AML-193 (cell line): ENCODE results near the gene ANKRD11.
"Not testable (repeated sequence)": the region's sequence is repeated elsewhere in the genome, so short reads cannot be mapped to it uniquely, and the experiment has no call there.

ENCODE experiments used
- DNase-seq, 2 experiments: peaks; one replicate each; lab custom pipeline; 2025; lab: John Stamatoyannopoulos, UW

ANKRD11 gene

DNA sequence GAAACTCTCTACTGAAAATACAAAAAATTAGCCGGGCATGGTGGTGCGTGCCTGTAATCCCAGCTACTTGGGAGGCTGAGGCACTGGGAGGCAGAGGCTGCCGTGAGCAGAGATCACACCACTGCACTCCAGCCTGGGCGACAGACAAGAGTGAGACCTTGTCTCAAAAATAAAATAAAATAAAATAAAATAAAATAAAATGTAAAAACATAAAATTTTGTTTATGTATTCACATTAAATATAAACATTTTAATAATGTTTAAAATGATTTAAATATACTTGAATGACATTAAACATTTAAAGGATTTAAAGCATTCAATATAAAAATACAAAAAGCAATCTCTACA, 160.6 kb downstream of the ANKRD11 start:
- not testable (repeated sequence) for DNase-seq

DNA sequence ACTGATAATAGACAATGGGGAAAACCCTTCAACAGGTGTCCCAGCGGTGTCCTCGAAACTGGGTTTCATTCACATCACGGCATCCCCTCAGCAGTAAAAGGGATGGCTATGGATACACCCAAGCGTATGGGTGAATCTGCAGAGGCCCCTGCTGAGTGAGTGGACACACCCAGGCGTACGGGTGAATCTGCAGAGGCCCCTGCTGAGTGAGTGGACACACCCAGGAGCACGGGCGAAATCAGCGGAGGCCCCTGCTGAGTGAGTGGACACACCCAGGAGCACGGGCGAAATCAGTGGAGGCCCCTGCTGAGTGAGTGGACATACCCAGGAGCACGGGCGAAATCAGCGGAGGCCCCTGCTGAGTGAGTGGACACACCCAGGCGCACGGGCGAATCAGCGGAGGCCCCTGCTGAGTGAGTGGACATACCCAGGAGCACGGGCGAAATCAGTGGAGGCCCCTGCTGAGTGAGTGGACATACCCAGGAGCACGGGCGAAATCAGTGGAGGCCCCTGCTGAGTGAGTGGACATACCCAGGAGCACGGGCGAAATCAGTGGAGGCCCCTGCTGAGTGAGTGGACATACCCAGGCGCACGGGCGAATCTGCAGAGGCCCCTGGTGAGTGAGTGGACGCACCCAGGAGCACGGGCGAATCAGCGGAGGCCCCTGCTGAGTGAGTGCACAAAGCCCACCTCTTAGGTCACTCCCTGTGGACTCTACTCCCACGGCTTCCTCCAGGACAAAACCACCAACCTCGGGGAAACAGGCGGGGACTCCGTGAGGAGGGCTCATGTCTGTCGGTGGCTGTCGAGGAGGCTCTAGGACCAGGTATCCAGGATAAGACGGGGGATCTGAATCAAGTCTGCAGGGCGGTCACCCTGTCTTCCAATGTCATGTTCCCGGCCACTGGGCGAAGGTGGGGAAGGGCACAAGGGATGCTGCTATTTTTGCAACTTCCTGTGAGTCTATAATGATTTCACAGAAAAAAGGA, 161.7 kb downstream of the ANKRD11 start:
- DNase-seq: not testable (repeated sequence)

DNA sequence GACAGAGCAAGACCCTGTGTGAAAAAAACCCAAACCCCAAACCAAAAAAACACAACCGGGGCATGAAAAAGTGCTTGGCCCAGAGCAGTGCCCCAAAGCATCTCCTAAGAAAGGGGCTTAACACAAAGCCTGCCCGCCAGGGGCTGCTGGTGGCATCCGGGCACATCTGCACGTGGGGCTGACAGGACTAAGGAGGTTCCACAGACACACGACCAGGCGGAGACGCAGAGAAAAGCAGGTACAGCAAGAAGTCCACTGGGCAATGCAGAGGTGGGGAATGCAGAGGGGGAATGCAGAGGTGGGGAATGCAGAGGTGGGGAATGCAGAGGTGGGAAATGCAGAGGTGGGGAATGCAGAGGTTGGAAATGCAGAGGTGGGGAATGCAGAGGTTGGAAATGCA, 163.6 kb downstream of the ANKRD11 start:
- no peak for DNase-seq

DNA sequence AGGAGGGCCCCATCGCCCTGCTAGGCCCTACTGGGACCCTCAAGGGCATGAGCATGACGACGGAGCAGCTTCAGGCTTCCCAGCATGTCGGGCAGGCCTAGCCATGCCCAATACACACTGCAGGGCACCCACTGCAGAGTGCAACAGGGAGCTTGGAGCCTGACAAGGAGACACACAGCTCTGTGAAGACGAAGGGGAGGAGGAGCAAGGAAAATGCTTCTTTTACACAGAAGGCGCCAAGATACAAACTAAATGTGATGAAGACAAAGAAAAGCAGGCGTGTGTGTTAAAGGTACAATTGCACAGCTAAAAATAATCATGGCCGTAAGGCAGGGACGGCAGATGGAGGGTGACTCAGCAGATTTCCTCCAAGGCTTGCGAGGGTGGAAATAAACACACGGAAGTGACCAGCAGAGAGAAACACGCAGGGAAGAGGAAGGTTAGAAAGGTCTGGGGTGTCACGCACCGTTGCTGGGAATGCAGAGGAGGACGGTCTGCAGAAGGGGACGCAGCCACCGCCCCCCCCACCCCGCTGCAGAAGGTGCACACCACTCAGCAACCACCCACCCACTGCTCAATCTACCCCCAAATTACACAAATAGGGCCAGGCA, 164.4 kb downstream of the ANKRD11 start:
- peak; percentile 69 to 84 for DNase-seq

DNA sequence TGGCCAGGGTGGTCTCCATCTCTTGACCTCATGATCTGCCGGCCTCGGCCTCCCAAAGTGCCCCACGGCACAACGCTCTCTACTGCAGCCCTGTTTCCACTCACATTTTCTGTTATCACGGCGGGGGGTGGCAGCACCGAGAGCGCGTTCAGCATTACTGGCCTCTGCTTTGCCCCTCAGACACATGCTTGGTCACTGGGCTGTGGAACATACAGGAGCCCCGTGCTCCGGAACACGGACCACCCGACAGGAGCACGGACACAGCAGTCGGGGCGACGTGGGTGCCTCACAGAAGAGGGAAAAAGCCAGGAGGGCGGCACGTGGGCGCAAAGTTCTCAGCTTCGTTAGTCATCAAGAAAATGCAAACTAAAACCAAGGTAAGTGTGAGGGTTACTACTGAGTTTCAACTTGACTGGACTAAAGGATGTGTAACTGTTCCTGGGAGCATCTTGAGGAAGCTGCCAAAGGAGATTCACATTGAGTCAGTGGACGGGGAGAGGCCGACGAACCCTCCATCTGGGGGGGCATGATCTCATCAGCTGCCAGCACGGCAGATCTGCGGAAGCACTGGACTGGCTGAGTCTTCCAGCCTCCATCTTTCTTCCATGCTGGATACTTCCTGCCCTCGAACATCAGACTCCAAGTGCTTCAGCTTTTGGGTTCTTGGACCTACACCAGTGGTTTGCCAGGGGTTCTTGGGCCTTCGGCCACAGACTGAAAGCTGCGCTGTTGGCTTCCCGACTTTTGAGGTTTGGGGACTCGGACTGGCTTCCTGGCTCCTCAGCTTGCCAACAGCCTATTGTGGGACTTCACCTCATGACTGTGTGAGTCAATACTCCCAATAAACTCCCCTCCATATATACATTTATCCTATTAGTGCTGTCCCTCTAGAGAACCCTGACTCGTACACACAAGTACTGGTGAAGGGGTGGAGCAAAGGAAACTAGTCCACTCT, 166.0 kb downstream of the ANKRD11 start:
- DNase-seq: no peak

DNA sequence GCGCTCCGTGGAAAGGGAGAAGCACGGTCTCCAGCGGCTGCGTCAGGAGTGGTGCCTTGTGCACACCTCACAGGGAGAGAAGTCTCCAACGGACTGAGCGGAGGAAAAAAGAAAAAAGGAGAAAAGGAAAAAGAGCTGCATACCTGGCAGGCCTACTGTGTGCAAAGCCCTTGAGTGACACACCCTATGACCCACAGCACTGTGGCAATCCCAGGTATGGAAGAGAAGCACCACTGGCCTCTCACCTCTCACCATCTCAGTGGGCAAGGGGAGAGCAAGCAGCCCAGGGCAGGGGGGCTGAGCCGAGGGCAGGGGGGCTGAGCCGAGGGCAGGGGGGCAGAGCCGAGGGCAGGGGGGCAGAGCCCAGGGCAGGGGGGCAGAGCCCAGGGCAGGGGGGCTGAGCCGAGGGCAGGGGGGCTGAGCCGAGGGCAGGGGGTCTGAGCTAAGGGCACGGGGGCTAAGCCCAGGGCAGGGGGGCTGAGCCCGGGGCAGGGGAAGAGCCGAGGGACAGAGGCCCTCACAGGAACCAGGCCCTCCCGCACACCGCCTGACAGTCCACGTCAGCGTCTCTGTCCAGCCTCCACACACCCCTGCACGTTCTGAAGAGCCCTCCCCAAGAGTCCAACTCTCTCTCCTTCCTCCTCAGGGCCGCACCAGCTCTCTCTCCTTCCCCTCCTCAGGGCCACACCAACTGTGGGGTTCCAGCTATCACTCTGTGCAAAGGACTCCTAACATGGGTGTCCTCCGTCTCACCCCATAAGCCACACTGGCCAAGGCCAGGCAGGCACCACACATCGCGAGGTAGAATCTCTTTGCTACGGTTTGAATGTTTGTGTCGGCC, 167.0 kb downstream of the ANKRD11 start:
- DNase-seq: no peak

DNA sequence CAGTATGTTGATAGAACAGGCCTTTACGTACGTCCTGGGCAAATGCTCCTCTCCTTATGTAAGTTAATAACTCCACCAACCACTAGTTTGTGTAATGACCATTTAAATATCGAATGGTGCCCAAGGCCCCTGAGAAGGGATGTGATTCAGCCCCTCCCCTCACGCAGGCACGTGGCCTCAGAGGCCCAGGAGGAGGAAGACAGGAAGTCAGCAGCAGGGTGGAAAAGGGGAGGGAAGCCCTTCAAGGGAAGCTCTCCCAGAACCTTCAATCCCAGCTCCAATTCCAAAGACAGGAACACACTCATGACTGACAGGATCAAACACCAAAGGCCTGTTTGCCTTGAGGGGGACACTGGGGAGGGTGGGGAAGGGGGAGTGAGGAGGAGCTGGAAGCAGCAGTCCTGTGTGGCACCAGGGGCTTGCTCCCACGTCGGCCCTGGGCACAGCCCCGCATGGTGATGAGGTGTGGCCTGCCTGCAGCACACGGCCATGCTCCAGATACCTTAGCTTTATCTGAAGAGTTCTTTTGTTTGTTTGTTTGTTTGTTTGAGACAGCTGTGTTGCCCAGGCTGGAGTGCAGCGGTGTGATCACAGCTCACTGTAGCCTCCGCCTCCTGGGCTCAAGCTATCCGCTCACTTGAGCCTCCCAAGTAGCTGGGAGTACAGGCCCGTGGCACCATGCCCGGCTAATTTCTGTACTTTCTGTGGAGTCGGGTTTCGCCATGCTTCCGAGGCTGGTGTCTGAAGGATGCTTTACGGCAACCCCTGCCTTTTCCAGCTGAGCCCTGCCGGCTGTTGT, 167.8 kb downstream of the ANKRD11 start:
- no peak for DNase-seq

DNA sequence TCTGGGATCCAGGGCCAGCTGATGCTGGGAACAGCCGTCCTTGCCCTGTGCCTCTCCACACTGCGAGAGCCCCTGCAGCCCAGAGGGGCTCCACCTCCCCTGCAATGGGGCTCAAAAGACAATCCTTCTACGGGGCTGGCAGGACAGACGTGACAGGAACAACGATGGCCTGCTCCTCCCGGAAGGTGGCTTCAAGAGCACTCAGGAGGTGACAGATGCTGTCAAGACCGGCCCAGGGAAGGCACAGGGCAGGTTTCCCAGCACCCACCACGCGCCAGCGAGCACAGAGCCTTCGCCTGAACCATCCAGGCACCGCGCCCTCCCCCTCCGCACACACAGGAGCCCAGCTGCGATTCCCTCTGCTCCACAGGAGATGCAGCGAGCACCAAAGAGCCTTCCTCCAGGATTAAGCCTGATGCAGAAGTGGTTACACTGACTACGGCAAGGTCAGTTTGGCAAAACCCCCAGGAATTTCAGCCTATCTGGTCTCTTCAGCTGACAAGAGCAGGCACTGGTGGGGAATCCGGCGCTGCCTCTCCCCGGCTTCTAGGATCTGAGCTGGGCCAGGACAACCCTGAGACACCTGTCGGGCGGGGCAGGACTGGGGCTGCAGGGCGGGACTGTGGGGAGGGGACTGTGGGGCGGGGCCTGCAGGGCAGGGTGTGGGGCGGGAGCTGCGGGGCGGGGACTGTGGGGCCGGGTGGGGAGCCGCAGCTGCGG, 169.4 kb downstream of the ANKRD11 start:
- no peak for DNase-seq

DNA sequence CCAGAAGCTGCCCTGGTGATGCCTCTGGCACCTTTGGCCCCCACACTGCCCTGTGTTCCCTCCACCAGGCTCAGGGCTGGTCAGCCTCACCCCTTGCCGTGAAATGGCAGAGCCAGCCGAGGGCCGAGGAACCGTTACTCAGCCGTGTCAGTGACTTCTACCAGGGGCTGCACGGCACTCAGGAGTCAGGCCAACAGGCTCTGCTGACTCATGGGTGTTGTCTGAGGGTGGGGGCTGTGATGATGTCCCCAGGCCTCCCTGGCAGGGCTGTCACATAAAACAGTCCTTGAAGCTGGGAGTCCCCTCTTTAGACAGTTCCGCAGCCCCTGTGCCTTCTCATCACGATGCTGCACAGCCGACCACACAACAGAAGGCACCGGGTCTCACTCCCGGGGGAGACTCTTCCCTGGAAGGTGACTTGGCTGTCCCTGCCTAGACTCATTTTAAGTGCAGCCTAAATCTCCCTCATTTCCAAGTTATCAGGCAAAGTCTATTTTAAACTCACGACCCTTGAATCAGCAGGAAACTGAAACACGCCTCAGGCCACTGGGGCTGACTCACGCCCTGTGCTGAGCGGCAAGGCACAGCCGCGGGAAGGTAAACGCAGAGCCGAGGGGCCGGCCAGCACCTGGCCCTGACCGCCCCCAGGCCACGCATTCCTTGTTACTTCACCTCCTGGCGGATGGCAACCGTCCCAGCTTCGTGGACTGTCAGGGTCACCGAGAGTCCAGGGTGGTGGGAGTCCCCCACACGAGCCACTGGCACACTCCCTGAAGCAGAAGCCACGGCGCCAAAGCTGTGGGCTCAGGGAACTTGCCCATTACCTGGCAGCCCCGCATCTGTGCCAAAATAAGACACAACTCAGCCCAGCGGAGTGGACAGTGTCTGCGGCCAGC, 170.2 kb downstream of the ANKRD11 start:
- peak; percentile 31 to 49 for DNase-seq

DNA sequence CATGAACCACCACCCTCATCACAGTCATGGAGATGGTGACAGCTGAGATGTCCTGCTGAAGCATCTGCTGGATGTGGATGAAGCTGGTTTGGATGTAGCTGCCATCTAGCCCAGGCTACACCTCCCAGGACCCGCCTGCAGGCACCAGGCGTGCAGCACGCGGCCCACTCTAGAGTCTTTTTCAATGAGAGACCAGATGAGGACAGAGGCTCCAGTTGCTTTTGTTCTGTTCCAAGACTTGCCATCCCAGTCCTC, 170.8 kb downstream of the ANKRD11 start:
- DNase-seq: no peak

DNA sequence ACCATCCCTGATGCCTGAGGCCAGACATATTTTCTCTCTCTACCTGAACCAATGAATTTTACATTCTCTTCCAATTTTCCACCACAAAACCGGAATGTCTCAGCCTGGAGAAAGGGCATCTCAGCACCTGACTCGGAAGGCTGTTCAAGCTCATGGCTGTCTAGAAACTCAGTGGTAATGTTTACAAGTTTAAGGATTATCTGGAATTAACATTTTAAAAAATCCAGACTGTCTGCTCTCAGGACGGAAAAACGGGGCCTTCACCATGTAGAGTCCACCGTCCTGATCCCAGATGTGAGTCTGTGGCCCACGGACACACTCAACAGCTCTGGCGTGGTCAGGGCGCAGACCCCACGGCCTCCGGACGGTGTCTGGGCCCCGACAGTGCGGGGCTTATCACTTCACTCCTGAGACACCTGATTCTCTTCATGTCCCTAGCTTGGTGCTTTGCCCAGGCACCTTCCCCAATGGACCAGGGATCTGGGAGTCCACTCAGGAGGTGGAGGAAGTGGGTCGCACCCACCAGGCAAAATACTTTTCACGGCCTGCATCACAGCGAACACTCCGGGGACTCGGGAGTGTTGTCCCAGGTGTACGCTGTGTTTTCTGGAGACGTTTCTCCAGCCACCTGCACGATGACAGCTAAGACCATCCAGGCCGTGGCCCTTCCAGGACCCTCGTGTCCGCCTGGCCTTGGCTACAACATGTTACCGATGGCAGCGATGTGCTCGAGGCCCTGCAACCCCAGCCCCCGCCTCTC, 171.3 kb downstream of the ANKRD11 start:
- DNase-seq: no peak

DNA sequence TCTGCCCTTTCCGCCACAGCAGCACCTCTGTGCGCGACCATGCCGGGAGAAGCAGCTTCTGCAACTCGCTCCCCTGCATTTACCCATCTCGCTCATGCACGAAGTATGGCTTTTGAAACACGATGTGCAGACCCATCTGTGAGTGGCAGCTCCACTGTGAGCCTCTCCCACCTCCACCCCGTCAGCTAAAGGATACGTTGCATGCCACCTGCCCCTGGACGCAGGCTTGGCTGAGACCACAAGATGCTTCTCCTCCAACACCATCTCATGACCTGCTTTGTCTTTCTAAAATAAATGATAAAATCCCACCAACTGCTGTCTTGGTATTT, 172.0 kb downstream of the ANKRD11 start:
- DNase-seq: no peak

DNA sequence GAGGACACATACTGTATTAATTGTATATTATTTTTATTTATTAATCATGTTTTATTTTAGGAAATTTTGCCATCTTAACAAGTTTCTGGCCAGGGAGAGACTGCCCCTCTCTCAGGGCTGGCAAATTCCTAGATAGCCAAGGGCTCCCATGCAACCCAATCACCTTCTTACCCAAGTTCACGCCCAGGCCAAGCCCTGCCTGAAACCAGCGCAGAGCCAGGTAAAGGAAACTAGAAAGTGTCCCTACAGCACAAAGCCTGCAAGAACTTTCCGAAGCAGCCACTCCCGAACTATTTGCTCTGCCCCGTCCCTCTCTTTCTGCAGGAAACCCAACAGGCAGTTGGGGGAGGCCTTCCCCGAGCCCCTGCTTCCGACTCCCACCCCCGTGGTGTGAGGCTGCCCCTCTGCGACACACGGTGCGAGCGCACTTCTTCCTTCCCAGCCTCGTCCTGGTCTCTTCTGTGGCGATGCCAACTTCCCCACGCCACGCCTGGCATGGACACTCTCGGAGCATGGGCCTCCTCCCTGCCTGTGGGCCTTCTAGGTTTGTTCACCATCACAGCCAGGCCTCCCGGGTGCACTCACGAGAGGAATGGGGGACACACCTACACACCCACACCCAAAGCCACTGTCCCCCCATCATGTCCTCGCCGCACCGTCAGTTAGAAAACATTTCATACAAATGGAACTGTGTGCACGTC, 172.5 kb downstream of the ANKRD11 start:
- no peak for DNase-seq

DNA sequence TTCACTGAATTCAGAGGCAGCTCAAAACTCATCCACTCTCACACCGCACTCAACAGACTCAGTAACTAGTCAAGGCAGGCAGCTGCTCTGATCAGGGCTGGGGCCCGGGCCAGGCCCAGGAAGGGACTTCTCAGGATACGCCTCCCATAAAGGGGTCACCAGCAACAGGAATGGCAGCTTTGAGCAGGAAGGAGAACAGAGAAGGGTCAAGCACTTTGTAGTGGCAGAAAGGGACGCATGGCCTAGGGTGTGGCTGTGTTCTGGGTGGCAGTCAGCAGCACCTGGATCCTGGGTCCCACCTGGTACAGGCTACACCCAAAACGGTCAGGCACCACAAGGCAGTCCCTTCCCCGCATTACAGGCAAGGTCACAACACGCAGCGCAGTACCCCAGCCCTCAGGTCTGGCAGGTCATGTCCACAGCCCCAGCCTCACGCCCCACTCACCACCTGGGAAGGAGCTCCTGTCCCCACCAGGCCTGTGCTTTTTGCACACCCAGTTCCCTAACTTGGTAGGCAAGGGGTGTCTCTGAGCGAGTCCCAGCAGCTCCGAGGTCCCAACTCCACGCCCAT, 173.2 kb downstream of the ANKRD11 start:
- no peak for DNase-seq

DNA sequence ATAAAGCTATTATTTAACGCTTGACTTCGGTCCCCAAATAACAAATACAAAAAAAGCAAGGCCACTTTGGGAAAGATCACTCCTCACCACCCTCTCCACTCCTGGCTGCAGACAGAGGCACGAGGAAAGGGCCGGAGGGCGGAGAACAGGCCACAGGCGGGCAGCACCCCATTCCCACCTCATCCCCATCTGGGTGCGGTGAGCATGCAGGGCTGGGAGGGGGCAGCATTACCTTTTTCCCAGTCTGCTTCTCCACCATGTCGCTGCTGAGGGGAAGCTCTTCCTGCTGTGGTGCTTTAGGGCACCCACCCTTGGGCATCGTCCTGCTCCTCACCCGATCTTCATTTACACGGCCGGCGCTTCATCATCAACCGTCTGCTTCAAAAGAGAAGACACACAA, 173.7 kb downstream of the ANKRD11 start:
- DNase-seq: no peak

DNA sequence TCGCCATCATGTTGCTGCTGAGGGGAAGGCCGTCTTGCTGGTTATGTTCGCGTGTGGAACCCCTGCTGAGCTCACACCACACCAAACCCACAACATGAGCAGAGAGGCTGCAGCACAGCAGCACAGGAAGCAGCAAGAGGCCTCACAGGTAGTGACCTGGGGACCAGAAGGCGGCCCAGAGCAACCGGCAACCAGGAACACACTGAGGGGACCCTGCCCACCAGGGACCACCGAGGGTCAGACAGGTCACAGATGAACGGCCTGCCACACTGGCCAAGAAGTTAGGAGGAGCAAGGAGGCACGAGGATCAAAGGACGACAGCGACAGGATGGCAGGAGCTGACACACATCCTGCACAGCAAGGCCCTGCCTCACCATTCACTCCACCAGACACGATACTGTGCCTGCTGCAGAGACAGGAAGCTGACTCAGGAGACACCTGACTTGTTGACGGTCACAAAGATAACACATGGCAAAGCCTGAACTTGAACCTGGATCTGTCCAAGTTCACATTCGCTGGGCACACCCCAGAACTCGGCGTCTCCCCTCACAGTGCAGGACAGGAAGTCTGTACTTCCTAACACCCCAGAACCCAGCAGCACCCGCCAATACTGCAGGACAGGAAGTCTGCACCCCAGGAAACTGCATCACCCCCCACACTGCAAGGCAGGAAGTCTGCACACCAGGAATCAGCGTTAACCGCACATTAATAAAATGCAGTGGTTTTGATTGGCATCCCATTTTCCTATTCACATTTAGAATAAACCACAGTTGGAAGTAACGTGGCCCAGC, 174.4 kb downstream of the ANKRD11 start:
- DNase-seq: peak; percentile 69 to 73

DNA sequence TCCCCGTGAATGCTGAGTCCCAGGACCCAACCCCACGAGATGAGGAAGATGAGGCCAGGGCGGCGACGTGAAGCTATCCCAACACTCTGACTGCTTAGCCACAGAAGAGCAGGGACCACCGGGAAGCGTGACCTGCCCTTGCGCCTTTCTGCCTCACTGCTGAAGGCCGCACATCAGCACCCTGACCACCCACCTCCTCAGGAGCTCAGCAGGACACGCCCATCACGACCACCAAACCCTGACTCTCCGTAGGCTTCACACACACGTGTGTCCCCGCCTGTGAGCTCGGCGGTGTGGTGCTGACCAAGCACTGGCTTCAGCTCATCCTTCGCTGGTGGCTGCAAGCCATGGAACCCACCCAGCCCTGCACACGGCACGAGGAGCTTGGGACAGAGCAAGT, 175.1 kb downstream of the ANKRD11 start:
- no peak for DNase-seq
